WERI-Rb-1 (cell line): ENCODE results near the gene DPT.

Experiments
- DNase-seq: peaks from one replicate; pipeline ENCODE4 v3.0.0-alpha.2; 2020
- H3K27ac ChIP-seq: fragments of 250-450 bp; sonication (Bioruptor Pico); 2 replicates; pipeline ENCODE4 v1.5.1; 2020; ENCODE audit warnings: mild to moderate bottlenecking, moderate library complexity
- H3K27me3 ChIP-seq: fragments of 250-450 bp; sonication (Bioruptor Pico); 2 replicates; pipeline ENCODE4 v1.5.1; 2021; ENCODE audit warnings: mild to moderate bottlenecking, low read depth, moderate library complexity; ENCODE audit not compliant: insufficient read depth, severe bottlenecking
- H3K36me3 ChIP-seq: fragments of 250-450 bp; sonication (Bioruptor Pico); 2 replicates; pipeline ENCODE4 v1.5.1; 2020; ENCODE audit warnings: mild to moderate bottlenecking, moderate library complexity
- H3K4me3 ChIP-seq: 2 replicates; pipeline ENCODE4 v1.5.1; 2011; ENCODE audit warnings: low read depth, mild to moderate bottlenecking, control low read depth, low read length
- H3K9me3 ChIP-seq: fragments of 250-450 bp; sonication (Bioruptor Pico); 2 replicates; pipeline ENCODE4 v1.5.1; 2021; ENCODE audit warnings: mild to moderate bottlenecking, moderate library complexity; ENCODE audit not compliant: severe bottlenecking
- CTCF ChIP-seq: IDR thresholded peaks from 2 replicates; pipeline ENCODE4 v1.5.1; 2011; ENCODE audit warnings: low read depth, mild to moderate bottlenecking, control low read depth, inconsistent platforms, low read length

DPT gene

GRCh38 chr1:168717906-168718891 is 10.8 kb downstream of the DPT start:
- H3K27me3 ChIP-seq = no peaks in the 10 kb centered on the region

GRCh38 chr1:168714012-168714411 is 15.0 kb downstream of the DPT start:
- no peaks in the 10 kb centered on the region for H3K36me3 ChIP-seq
- H3K9me3 ChIP-seq = no peaks in the 10 kb centered on the region
- no peak for TF ChIP-seq CTCF
- no peak overlapping the region for H3K4me3 ChIP-seq
- no peak for DNase-seq
- H3K27me3 ChIP-seq = no peaks in the 10 kb centered on the region
- H3K27ac ChIP-seq = no peak overlapping the region

More at GRCh38 chr1:168717906-168718891, 10.8 kb downstream of the DPT start:
- no peaks in the 10 kb centered on the region for H3K36me3 ChIP-seq
- no peak for TF ChIP-seq CTCF
- H3K4me3 ChIP-seq = no peak overlapping the region
- no peak for DNase-seq
- no peaks in the 10 kb centered on the region for H3K9me3 ChIP-seq
- no peak overlapping the region for H3K27ac ChIP-seq

GRCh38 chr1:168709405-168710363 is 19.3 kb downstream of the DPT start:
- Histone ChIP-seq H3K9me3 (no peaks in the 10 kb centered on the region), H3K4me3 (no peak overlapping the region), H3K36me3 (no peaks in the 10 kb centered on the region), H3K27me3 (no peaks in the 10 kb centered on the region), H3K27ac (no peak overlapping the region)
- no peak for TF ChIP-seq CTCF
- DNase-seq = no peak

- no peak overlapping the region for H3K4me3 ChIP-seq
- TF ChIP-seq CTCF = no peak
- DNase-seq = no peak
Observed at GRCh38 chr1:168708698-168709404, 20.2 kb downstream of the DPT start.

GRCh38 chr1:168706391-168706992 is 22.5 kb downstream of the DPT start:
- H3K4me3 ChIP-seq = no peak overlapping the region
- TF ChIP-seq CTCF = no peak
- no peaks in the 10 kb centered on the region for H3K27me3 ChIP-seq
- no peak for DNase-seq
- no peaks in the 10 kb centered on the region for H3K36me3 ChIP-seq
- no peak overlapping the region for H3K27ac ChIP-seq
- no peaks in the 10 kb centered on the region for H3K9me3 ChIP-seq

More at GRCh38 chr1:168708698-168709404, 20.2 kb downstream of the DPT start:
- Histone ChIP-seq H3K27me3 (no peaks in the 10 kb centered on the region), H3K9me3 (no peaks in the 10 kb centered on the region), H3K36me3 (no peaks in the 10 kb centered on the region), H3K27ac (no peak overlapping the region)
